NB4 (cell line): ENCODE data around the gene FBXW11.
A peak's percentile ranks its signal among the peaks of the same experiment; 100 is the strongest.

Experiments
- DNase-seq: peaks from one replicate; pipeline ENCODE4 v3.0.0; 2010; ENCODE audit warnings: low read depth
- H3K4me3 ChIP-seq: one replicate; pipeline ENCODE4 v1.5.1; 2011; ENCODE audit warnings: mild to moderate bottlenecking, low read depth, low read length, moderate library complexity
- MYC ChIP-seq: IDR thresholded peaks from 2 replicates; pipeline ENCODE4 v1.6.1; 2011; ENCODE audit warnings: low read depth, low read length
- POLR2A ChIP-seq: IDR thresholded peaks from 2 replicates; pipeline ENCODE4 v1.6.1; 2011; ENCODE audit warnings: mild to moderate bottlenecking; ENCODE audit not compliant: insufficient read length; ENCODE audit errors: extremely low read depth
- TF ChIP-seq, protein P1 (sequence below): IDR thresholded peaks from one replicate; pipeline ENCODE4 v1.5.1; 2012; ENCODE audit warnings: low read depth, low read length
- TF ChIP-seq, protein P2 (sequence below): IDR thresholded peaks from 2 replicates; pipeline ENCODE4 v1.6.1; 2011; ENCODE audit warnings: low read depth, low read length

Gene FBXW11

DNA sequence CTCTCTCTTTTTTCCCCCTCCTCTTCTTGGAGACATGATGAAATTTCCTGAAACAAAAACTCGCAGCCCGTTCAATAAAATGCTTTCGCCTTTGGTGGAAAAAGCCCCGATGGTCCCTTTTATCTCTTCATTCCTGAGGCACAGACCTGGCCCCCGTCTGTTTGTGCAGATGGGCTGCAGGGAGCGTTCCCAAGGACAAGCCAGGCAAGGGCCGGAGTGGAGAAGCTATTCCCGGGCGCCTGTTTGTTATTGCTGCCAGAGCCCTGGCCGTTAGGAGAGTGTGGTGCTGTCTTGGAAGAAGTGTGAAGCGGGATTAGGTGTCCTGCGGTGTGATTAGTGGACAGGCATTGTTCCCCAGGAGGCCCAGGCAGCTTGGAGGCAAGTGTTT, 149.0 kb downstream of the FBXW11 start:
- no peak for TF ChIP-seq MYC
- TF ChIP-seq, protein P1, sequence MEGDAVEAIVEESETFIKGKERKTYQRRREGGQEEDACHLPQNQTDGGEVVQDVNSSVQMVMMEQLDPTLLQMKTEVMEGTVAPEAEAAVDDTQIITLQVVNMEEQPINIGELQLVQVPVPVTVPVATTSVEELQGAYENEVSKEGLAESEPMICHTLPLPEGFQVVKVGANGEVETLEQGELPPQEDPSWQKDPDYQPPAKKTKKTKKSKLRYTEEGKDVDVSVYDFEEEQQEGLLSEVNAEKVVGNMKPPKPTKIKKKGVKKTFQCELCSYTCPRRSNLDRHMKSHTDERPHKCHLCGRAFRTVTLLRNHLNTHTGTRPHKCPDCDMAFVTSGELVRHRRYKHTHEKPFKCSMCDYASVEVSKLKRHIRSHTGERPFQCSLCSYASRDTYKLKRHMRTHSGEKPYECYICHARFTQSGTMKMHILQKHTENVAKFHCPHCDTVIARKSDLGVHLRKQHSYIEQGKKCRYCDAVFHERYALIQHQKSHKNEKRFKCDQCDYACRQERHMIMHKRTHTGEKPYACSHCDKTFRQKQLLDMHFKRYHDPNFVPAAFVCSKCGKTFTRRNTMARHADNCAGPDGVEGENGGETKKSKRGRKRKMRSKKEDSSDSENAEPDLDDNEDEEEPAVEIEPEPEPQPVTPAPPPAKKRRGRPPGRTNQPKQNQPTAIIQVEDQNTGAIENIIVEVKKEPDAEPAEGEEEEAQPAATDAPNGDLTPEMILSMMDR: no peak
- TF ChIP-seq, protein P2, sequence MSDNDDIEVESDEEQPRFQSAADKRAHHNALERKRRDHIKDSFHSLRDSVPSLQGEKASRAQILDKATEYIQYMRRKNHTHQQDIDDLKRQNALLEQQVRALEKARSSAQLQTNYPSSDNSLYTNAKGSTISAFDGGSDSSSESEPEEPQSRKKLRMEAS: no peak
- no peak for TF ChIP-seq POLR2A
- DNase-seq: no peak
- H3K4me3 ChIP-seq: no peak overlapping the region

DNA sequence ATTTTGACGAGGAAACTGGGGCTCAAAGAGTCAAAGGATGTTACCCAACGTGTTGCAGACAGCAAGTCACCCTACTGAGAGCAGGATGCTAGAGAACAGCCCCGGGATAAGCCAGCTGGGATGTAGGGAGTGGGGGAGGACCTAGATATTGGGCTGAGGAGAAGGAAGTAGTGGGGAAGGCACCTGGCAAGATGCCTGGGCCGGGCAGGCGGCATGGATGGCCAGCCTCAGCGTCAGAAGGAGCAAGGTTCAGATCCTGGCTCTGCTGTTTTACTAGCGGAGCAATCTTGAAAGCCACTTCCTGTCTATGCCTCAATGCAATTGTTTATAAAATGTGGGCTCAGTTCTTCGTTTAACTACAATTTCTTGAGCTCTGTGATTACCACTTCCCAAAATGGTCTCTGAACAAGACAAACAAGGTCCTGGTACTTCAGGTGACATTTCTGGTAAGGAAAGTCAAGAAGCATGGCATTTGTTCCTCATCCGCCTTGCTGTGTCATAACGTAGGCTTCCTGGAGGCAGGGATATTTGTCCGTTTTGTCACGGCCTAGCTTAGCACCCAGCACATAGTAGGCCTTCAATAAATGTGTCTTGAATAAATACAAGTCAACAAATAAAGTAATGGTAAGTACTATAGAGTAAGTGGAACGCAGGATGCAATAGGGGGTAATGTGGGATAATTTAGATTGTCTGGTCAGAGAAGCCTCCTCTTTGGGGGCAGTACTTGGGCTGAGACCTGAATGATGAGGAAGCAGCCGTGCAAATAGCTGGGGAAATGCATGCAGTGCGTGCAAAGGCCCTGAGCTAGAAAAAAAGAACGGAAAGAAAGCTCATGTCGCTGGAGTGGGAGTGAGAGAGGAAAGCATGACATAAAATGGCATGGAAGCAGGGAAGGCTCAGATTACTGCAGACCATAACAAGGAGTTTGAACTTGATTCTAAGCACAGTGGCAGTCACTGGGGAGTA, 150.4 kb downstream of the FBXW11 start:
- TF ChIP-seq MYC (no peak), POLR2A (no peak)
- TF ChIP-seq, protein P1: no peak
- TF ChIP-seq, protein P2: no peak; the same call in 1 of the 2 replicates
- no peak overlapping the region for H3K4me3 ChIP-seq
- peak; percentile 85 for DNase-seq

DNA sequence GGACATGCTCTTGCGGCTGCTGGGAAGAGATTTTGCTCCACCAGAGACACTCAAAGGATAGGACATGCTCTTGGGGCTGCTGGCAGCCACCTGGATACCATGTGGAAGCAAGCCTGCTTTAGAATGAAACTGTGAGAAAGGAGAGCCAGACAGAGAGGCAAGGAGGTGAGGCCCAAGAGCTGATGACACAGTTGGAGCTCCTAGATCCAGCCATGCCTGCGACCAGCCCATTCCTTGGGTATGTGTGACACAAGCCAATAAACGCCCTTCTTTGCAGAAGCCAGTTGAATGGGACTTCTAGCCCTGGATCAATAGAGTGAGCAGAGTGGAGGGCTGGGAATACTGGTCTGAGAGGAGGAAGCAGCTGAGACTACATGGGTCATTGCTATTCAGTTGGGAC, 151.2 kb downstream of the FBXW11 start:
- no peak for DNase-seq
- no peak for TF ChIP-seq POLR2A
- TF ChIP-seq, protein P2: no peak
- TF ChIP-seq, protein P1: no peak
- no peak for TF ChIP-seq MYC
- no peak overlapping the region for H3K4me3 ChIP-seq

DNA sequence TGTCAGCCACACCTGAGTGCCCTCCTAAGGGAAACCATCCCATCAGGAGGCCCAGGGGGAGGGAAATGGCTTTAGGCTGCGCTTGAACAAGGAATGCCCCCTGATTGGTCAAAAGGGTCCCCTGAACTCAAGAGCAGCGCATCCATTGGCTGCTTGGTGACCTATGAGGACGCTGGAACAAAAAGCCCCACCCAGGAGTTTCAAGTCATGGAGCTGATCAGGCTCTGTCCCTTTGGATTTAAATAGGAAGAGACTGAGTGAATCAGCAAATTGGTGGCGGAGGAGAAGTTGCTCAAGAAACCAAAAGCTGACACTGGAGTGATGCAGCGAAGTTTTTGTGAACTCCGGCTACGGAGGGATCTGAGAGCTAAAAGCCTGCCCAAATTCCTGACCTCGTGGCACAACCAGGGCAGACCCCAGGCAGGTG, 154.2 kb downstream of the FBXW11 start:
- H3K4me3 ChIP-seq: no peak overlapping the region
- TF ChIP-seq, protein P1: no peak
- no peak for TF ChIP-seq MYC
- no peak for TF ChIP-seq POLR2A
- TF ChIP-seq, protein P2: no peak
- peak; percentile 75 for DNase-seq

DNA sequence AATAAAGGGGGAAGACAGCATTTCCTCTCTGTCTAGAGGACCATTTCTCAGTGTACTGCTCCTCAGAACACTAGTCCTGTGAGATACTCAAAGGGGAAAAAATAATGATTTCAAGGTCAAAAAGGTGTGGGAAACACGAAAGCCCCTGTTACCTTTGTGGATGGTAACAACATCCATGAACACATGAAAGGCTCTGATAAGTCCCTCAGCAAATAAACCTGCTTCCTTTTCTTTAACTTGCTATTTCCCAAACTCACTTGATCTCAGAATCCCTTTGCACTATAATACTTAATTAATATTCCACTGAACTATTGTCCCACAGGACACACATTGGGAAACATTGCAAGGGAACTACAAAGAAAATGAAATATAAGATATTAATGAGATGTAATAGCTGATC, 155.2 kb downstream of the FBXW11 start:
- TF ChIP-seq POLR2A (no peak), MYC (no peak)
- TF ChIP-seq, protein P2: no peak
- TF ChIP-seq, protein P1: no peak
- no peak for DNase-seq
- H3K4me3 ChIP-seq: no peak overlapping the region
